Coronary artery (tissue), 2 donors: ENCODE data around the gene S100A1.

Source experiments
- DNase-seq: peaks from one replicate; pipeline ENCODE4 v3.0.0-alpha.2; 2017; ENCODE audit warnings: low spot score
- H3K27ac ChIP-seq, 2 donors: fragments of 200-600 bp; sonication (generic); one replicate each; pipeline ENCODE4 v1.5.1; 2016 to 2019
- H3K4me3 ChIP-seq: fragments of 200-600 bp; sonication (generic); 2 replicates; pipeline ENCODE4 v1.5.1; 2016; ENCODE audit warnings: mild to moderate bottlenecking, moderate library complexity
- CTCF ChIP-seq: fragments of 200-600 bp; sonication (generic); IDR thresholded peaks from one replicate; pipeline ENCODE4 v1.5.1; 2019; ENCODE audit warnings: antibody characterized with exemption

Gene S100A1

GRCh38 chr1:153610811-153611301 lies 17.4 kb upstream of the S100A1 start:
- TF ChIP-seq CTCF: no peak
- DNase-seq: no peak
- peak overlapping the region; percentile 80 to 97 for H3K27ac ChIP-seq
- H3K4me3 ChIP-seq: peak overlapping the region; percentile 86

DNA sequence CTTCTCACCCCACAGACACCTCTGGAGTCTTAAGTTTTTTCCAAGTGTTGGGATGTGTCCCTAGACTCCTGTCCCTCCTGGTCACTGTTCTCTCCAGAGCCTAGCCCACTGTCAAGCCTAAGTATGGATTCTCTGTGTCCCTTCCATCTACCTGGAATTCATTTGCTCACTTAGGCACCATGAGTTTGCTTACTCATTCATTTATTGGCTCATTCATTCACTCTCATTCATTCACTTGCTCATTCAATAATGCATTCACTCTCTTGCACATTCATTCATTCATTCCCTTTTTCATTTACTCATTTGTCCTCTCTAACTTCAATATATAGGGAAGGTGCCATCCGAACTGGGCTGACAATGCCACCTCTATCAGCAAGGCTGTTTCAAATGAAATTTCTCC lies 16.9 kb upstream of the S100A1 start:
- peak overlapping the region; percentile 86 for H3K4me3 ChIP-seq
- no peak for TF ChIP-seq CTCF
- peak overlapping the region; percentile 94 to 97 for H3K27ac ChIP-seq
- no peak for DNase-seq

DNA sequence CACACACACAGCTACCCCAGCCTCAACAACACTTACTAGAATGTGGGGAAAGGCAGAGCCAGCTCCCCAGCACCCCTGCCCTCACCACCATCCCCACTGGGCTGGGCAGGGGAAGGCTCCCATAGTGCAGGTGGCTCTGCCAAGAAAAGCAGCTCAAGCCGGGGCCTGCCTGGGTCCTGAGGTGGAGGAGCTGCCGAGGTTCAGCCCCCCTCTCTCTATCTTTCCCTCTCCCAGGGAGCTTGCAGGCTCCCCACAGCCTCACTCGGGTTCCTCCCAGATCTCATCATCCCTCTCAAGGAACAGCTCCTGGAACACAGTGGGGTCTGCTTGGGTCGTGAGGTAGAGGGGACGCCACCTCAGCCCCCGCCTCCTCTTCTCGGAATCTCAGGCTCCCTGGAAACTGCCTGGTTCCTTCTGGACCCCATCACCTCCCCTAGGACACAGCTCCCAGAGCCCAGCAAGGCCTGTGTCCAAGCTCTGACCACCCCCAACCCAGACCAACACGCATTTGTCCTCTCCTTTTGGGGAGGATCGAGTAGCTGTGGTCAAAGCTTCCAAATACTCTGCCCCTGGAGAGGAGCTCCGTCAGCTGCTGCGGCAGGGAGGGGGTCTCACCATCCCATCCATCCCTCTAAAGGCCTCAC lies 16.0 kb upstream of the S100A1 start:
- peak overlapping the region; percentile 86 for H3K4me3 ChIP-seq
- no peak for TF ChIP-seq CTCF
- H3K27ac ChIP-seq: peak overlapping the region; percentile 94 to 97
- DNase-seq: no peak

- no peak for TF ChIP-seq CTCF
- peak; percentile 93 for DNase-seq
- H3K4me3 ChIP-seq: peak within 1 kb of the TSS; percentile 86
Measured at GRCh38 chr1:153612755-153613331, 15.4 kb upstream of the S100A1 start, which contains the start of gene S100A16. TSS of gene S100A16 (minus strand) at chr1:153613137. CDS start at chr1:153608151, 4,986 bp downstream.

GRCh38 chr1:153613406-153613805 lies 14.8 kb upstream of the S100A1 start:
- peak overlapping the region; percentile 94 to 97 for H3K27ac ChIP-seq
- TF ChIP-seq CTCF: no peak
- H3K4me3 ChIP-seq: peak overlapping the region; percentile 86
- DNase-seq: no peak

More at GRCh38 chr1:153612755-153613331, 15.4 kb upstream of the S100A1 start, which contains the start of gene S100A16:
- peak within 1 kb of the TSS; percentile 94 to 97 for H3K27ac ChIP-seq

- Histone ChIP-seq H3K4me3 (no peak overlapping the region), H3K27ac (peak overlapping the region in 1 of 2 donors; percentile 97)
- TF ChIP-seq CTCF: no peak
- DNase-seq: no peak
Measured at GRCh38 chr1:153614189-153614900, 13.9 kb upstream of the S100A1 start.
